Small intestine (tissue), 7 donors: ENCODE data around the gene ZNF446. TPM values are rescaled to one million over a fixed set of nuclear protein-coding genes. Genes with fewer than 3 reads are reported as not detected.

ENCODE experiments used
- DNase-seq, 2 donors: peaks; one replicate each; pipeline versions ENCODE4 v3.0.0 to v3.0.0-alpha.2; 2013
- FAIRE-seq: peaks from 2 replicates; lab custom pipeline; 2012; peaks lifted over from hg19 to GRCh38; lab: Jason Lieb, UNC
- H3K27ac ChIP-seq, 3 donors: one replicate each; pipeline ENCODE4 v1.5.1; 2013; ENCODE audit warnings: low read length in 2 of 3, mild to moderate bottlenecking in 2 of 3, control low read depth in 1 of 3, inconsistent platforms in 1 of 3, low read depth in 1 of 3, moderate library complexity in 1 of 3
- H3K27me3 ChIP-seq, 3 donors: one replicate each; pipeline ENCODE4 v1.6.1; 2013; ENCODE audit warnings: low read length in 3 of 3, inconsistent platforms in 1 of 3; ENCODE audit not compliant: control insufficient read depth in 3 of 3, insufficient read depth in 3 of 3
- H3K36me3 ChIP-seq, 3 donors: one replicate each; pipeline ENCODE4 v1.6.1; 2013; ENCODE audit warnings: low read length in 3 of 3, inconsistent platforms in 1 of 3, low read depth in 1 of 3, mild to moderate bottlenecking in 1 of 3, moderate library complexity in 1 of 3; ENCODE audit not compliant: control insufficient read depth in 3 of 3, insufficient read depth in 2 of 3
- H3K4me1 ChIP-seq, 3 donors: one replicate each; pipeline ENCODE4 v1.6.1; 2013; ENCODE audit warnings: low read length in 2 of 3, inconsistent platforms in 1 of 3, low read depth in 1 of 3, mild to moderate bottlenecking in 1 of 3, moderate library complexity in 1 of 3; ENCODE audit not compliant: control insufficient read depth in 3 of 3, insufficient read depth in 2 of 3
- H3K4me3 ChIP-seq, 3 donors: one replicate each; pipeline ENCODE4 v1.5.1; 2013; ENCODE audit warnings: low read length in 3 of 3, control low read depth in 1 of 3, inconsistent platforms in 1 of 3, low read depth in 1 of 3, mild to moderate bottlenecking in 1 of 3, moderate library complexity in 1 of 3
- H3K9me3 ChIP-seq, 2 donors: one replicate each; pipeline ENCODE4 v1.6.1; 2013; ENCODE audit warnings: low read depth in 1 of 2, low read length in 1 of 2; ENCODE audit not compliant: control insufficient read depth in 2 of 2, insufficient read depth in 1 of 2
- WGBS, 3 donors: extraction: QIAGEN DNeasy Blood & Tissue Kit; methylation state at CpG; one replicate each; pipeline ENCODE4 v1.1.7; 2013; 5-methylcytosine and 5-hydroxymethylcytosine counted together
- polyA plus RNA-seq, 4 donors: library from polyadenylated mRNA; stranded (reverse) in 3 of 4; unstranded in 1 of 4; fragments of 200-250 nt in 3 of 4; fragments of 120-200 nt in 1 of 4; gene quantifications; one replicate each; pipeline versions ENCODE4 v1.2.1 to v1.2.3, GENCODE V29; 2013
- donor health status: healthy with polysubstance abuse.
- donor health status: control.
- donor health status: control.
- donor health status: Bipolar disorder and iron deficiency.
- donor health status: healthy.

ZNF446 gene
- polyA plus RNA-seq, 4 donors = 7.3 to 11.4 (median 8.6) TPM

DNA sequence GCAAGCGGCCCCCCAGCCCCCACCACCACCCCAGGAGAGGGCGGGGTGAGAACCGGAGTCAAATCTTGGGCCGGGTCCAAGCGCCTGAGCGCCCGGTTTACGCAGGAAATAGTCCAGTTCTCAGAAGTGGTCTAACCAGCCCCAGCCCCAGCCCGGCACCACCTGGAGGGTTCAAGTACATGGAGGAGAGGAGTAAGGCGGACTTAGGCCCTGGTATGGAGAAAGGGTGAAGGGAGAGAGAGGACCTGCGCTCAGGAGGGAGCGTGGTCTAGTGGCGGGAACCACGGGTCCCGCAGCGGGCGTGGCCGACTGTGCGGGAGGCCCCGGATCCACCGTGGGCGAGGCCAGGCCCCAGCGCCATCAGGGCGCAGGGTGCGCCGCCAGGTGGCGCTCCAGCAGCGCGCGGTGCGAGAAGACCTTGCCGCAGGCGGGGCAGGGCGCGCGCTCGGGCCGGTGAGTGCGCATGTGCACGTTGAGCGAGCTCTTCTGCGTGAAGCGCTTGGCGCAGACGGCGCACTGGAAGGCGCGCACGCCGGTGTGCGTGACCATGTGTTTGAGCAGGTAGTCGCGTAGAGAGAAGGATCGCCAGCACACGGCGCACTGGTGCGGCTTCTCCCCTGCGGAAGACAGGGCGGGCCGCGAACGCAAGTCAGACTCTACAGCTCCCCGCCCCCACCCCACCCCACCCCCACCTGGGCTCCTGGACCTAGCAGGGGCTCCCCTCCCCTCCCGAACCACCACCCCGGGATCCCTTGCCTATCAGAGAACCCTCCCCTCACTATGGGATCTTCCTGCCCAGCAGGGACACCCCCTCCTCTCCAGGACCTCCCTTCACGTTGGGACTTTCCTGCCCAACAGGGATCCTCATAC, 37.8 kb downstream of the ZNF446 start:
- Histone ChIP-seq H3K27ac (peak overlapping the region; percentile 15 to 86 (median 75)), H3K9me3 (no peaks in the 10 kb centered on the region), H3K36me3 (peaks cover 5 to 56% (median 6%) of the 10 kb centered on the region in 3 donors), H3K4me1 (peaks cover 9 to 52% (median 10%) of the 10 kb centered on the region in 3 donors), H3K4me3 (peak overlapping the region in 2 of 3 donors; percentile 23 to 37), H3K27me3 (no peaks in the 10 kb centered on the region)
- FAIRE-seq (no peak), DNase-seq (peak; percentile 88 to 98)
- WGBS, 3 donors = 5 to 9% (median 9%) methylated on average over 31 to 66 of the region's 66 CpGs

DNA sequence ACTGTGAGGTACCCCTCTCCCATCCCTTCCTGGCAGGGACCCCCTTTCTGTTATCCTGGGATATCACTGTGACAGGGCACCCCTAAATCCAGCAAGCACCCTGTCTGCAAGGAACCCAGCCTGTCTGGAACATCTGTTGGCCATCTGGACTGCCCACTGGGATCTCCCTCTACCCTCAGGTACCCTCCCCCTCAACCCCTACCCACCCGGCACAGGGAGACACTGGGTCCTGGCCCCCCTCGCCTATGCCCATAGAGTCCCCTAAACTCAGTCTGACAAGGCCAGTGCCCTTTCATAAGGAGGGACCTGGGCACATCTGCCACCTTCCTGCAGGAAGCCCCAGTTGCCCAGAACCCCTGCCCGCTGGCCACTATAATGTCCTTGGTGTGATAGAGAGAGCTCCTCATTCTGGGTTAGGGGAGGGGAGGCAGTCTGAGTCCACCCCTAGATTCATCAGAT, 38.4 kb downstream of the ZNF446 start:
- no peaks in the 10 kb centered on the region for H3K9me3 ChIP-seq
- H3K27ac ChIP-seq = peak overlapping the region in 1 of 3 donors; percentile 61
- FAIRE-seq = no peak
- H3K36me3 ChIP-seq = peaks cover 5 to 56% (median 6%) of the 10 kb centered on the region in 3 donors
- peaks cover 9 to 52% (median 10%) of the 10 kb centered on the region in 3 donors for H3K4me1 ChIP-seq
- peak overlapping the region in 2 of 3 donors; percentile 23 to 37 for H3K4me3 ChIP-seq
- H3K27me3 ChIP-seq = no peaks in the 10 kb centered on the region
- no peak for DNase-seq
- 49 to 70% (median 66%) methylated on average over 3 of the region's 3 CpGs for WGBS, 3 donors

DNA sequence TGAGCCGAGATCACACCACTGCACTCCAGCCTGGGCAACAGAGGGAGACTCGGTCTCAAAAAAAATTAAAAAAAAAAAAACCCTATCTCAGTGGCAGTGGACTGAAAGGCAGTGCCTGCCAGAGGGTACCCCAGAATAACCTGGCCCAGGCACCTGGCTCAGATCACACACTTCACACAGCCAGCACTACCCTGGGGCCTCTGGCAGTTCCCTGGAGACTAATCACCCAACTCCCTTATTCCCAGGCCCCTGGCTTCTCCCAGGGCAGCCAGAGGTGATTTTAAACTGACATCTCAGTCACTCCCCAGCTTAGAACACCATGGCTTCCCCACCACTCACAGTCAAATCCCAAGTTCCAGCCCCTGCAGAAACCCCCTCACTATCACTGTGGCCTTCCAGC, 39.1 kb downstream of the ZNF446 start:
- Histone ChIP-seq H3K9me3 (no peaks in the 10 kb centered on the region), H3K4me1 (peaks cover 9 to 54% (median 10%) of the 10 kb centered on the region in 3 donors), H3K4me3 (no peak overlapping the region), H3K27ac (no peak overlapping the region), H3K27me3 (no peaks in the 10 kb centered on the region), H3K36me3 (peaks cover 5 to 53% (median 6%) of the 10 kb centered on the region in 3 donors)
- 83 to 94% (median 85%) methylated on average over 2 of the region's 2 CpGs for WGBS, 3 donors
- FAIRE-seq (no peak), DNase-seq (no peak)

DNA sequence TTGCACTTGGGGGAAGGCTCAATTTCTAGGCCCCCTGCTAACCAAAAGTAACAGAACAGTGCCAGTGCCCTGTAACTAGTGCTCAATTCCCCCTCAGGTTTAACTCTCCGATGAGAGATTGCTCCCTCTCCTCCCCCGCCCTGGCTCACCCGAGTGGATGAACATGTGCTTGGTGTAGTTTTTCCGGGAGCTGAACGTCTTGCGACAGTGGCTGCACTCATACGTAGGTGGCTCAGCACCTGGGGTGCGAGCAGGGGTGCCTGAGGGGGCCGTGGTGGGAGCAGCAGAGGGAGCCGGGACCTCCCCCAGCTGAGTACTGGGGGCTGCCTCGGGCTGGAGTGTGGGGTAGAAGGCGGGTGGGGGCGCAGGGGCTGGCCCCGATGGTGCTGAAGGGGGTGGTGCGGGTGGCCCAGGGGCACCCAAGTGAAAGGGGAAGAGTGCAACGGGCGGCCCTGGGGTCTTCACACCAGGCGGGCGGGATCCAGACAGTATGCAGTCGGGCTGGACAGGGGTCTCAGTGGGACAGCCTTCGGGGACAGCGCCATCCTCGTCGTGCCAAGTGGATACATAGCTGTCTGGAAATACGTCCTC, 40.2 kb downstream of the ZNF446 start:
- FAIRE-seq = no peak
- no peak overlapping the region for H3K4me3 ChIP-seq

DNA sequence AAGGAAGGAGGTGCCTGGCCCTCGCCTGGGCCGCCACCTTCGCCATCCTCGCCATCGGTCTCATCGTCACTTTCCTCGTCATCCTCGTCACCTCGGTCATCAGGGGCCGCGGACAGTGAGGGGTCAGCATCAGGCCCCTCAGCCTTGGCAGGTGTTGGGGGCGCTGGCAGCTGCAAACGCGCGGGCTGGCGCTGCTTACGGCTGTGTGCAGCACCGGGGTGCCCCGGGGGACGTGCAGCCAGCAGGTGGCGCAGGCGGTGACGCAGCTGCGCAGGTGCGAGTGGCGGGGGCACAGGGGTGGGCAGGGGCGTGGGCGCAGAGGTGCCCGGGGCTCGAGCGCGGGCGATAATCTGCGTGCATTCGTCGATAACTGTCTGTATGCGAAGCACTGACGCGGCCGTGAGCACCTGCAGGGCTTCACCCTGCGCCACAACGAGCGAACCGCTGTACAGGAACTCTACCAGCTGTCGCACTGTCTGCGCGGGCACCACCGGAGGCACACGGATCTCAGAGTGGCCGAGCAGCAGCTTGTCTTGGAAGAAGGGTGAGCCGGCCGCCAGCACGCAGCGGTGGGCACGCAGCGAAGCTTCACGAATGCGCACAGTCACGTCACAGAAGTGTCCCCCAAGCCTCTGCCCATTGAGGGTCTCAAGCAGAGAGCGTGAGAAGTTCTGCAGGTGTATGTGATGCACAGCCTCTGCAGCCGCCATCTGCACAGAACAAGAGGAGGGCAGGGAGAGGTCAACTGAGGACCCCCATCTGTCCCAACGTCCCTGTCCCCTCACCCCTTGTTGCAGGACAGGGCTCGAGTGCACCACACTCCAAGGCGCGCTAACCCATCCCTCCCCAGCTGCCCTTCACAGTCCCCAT, 41.0 kb downstream of the ZNF446 start:
- 93 to 95% (median 94%) methylated on average over 62 to 65 of the region's 65 CpGs for WGBS, 3 donors
- peaks cover 5 to 51% (median 6%) of the 10 kb centered on the region in 3 donors for H3K36me3 ChIP-seq
- peaks cover 9 to 55% (median 10%) of the 10 kb centered on the region in 3 donors for H3K4me1 ChIP-seq
- DNase-seq (no peak), FAIRE-seq (no peak)
- H3K27me3 ChIP-seq = no peaks in the 10 kb centered on the region
- no peak overlapping the region for H3K27ac ChIP-seq
- H3K4me3 ChIP-seq = no peak overlapping the region
- no peaks in the 10 kb centered on the region for H3K9me3 ChIP-seq

More for the DNA sequence above, 40.2 kb downstream of the ZNF446 start:
- no peaks in the 10 kb centered on the region for H3K9me3 ChIP-seq
- H3K27ac ChIP-seq = no peak overlapping the region
- H3K4me1 ChIP-seq = peaks cover 9 to 57% (median 10%) of the 10 kb centered on the region in 3 donors
- no peak for DNase-seq
- peaks cover 5 to 53% (median 6%) of the 10 kb centered on the region in 3 donors for H3K36me3 ChIP-seq
- no peaks in the 10 kb centered on the region for H3K27me3 ChIP-seq
- WGBS, 3 donors = 90 to 91% (median 91%) methylated on average over 24 to 25 of the region's 25 CpGs

DNA sequence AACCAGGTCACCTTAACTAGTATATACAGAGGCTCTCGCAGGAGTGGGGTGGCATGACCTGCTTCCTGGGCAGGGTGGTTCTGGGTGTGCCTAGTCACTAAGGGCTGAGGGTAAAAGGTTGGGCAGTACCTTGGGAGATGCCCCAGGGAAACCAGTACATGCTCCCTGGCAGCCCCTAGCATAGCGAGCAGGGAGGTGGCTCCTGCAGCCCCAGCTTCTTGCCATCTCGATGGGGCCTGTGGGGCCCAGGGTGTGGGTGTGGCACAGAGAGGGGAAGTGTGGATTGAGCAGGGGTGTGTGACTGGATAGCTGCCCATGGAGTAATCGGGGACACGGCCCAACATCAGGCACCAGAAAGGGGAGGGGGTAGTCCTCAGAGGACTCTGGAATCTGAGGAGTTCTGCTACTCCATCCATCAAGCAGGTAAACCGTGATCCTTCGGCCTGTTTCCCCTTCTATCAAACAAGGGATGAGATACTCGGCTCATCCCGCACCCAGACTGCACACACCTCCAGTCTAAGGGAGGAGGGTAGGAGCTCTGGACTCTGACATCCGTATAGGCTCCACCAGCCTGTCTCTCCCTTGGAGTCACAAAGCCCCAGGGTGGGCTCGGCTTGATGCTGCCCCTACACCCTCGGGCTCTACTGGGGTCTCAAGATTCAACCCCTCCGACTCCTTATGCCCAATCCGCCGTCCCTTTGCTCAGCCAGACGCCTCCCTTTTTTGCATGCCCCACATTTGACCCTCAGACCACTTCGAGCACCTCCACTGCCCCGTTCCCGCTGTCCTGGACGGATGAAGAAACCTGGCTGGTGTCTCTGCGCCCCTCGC, 42.3 kb downstream of the ZNF446 start:
- Histone ChIP-seq H3K27me3 (no peaks in the 10 kb centered on the region), H3K4me3 (peak overlapping the region; percentile 61 to 89 (median 74)), H3K9me3 (no peaks in the 10 kb centered on the region), H3K36me3 (peaks cover 5 to 38% (median 6%) of the 10 kb centered on the region in 3 donors), H3K27ac (peak overlapping the region; percentile 92 to 98 (median 98)), H3K4me1 (peaks cover 9 to 45% (median 10%) of the 10 kb centered on the region in 3 donors)
- WGBS, 3 donors = 3 to 10% (median 6%) methylated on average over 22 of the region's 22 CpGs
- DNase-seq (peak; percentile 36 to 40), FAIRE-seq (no peak)

DNA sequence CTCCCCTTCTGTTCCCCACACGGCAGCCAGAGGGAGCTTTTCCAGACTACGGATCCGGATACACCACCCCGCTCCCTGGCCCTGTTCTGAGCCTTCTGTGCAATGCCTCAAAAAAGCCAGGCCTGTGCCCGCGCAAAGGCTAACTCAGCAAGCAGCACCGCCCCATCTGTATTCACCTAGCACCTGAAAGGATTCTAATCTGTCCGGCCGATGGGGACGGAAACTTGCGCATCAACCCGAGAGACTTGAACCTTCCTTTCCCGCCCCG, 42.9 kb downstream of the ZNF446 start:
- Histone ChIP-seq H3K27me3 (no peaks in the 10 kb centered on the region), H3K4me3 (peak overlapping the region; percentile 61 to 89 (median 74)), H3K9me3 (no peaks in the 10 kb centered on the region), H3K36me3 (peaks cover 5 to 35% (median 6%) of the 10 kb centered on the region in 3 donors), H3K27ac (peak overlapping the region; percentile 92 to 98 (median 98)), H3K4me1 (peaks cover 9 to 42% (median 10%) of the 10 kb centered on the region in 3 donors)
- peak; percentile 70 to 86 for DNase-seq
- WGBS, 3 donors = 0 to 1% (median 0%) methylated on average over 14 of the region's 14 CpGs
- no peak for FAIRE-seq
